H1 (cell line): ENCODE results near the gene IL19. TPM values are rescaled to one million over a fixed set of nuclear protein-coding genes. Genes with fewer than 3 reads are reported as not detected.

ENCODE experiments used
- EZH2 ChIP-seq: fragments of 200-600 bp; sonication (generic); IDR thresholded peaks from 2 replicates; pipeline ENCODE4 v1.7.1; 2012; ENCODE audit warnings: low read depth, mild to moderate bottlenecking, moderate library complexity, low read length, inconsistent platforms; ENCODE audit not compliant: severe bottlenecking
- JUN ChIP-seq: IDR thresholded peaks from 2 replicates; pipeline ENCODE4 v1.6.1; 2011; ENCODE audit warnings: low read depth, mild to moderate bottlenecking, improper control_type of control experiment, low read length
- KDM1A ChIP-seq: fragments of 200-600, 300-600 bp; sonication (generic); IDR thresholded peaks from 2 replicates; pipeline ENCODE4 v1.7.1; 2016; ENCODE audit warnings: mild to moderate bottlenecking, low read length, borderline replicate concordance
- MAFK ChIP-seq: IDR thresholded peaks from 2 replicates; pipeline ENCODE4 v1.6.1; 2012; ENCODE audit warnings: low read depth, mild to moderate bottlenecking, improper control_type of control experiment, low read length
- NRF1 ChIP-seq: IDR thresholded peaks from 2 replicates; pipeline ENCODE4 v1.6.1; 2011; ENCODE audit warnings: mild to moderate bottlenecking, low read depth, low read length, improper control_type of control experiment
- RBBP5 ChIP-seq: IDR thresholded peaks from 2 replicates; pipeline ENCODE4 v1.7.1; 2012; ENCODE audit warnings: low read depth, mild to moderate bottlenecking, inconsistent platforms, low read length, moderate library complexity, borderline replicate concordance
- SIN3A ChIP-seq, 2 experiments: IDR thresholded peaks in 1 of 2; conservative IDR thresholded peaks in 1 of 2; 2 replicates each; pipeline ENCODE4 v1.6.1; 2011 to 2012; ENCODE audit warnings: low read length in 2 of 2, improper control_type of control experiment in 1 of 2, low read depth in 1 of 2, mild to moderate bottlenecking in 1 of 2
- TBP ChIP-seq: IDR thresholded peaks from 2 replicates; pipeline ENCODE4 v1.6.1; 2011; ENCODE audit warnings: low read depth, low read length, improper control_type of control experiment
- TCF12 ChIP-seq: IDR thresholded peaks from 2 replicates; pipeline ENCODE4 v1.6.1; 2011; ENCODE audit warnings: low read depth, mild to moderate bottlenecking, low read length
- polyA plus RNA-seq, 7 experiments: library from polyadenylated mRNA; depleted of rRNA in 3 of 7; stranded (reverse) in 5 of 7; unstranded in 2 of 7; fragments of >200 nt in 5 of 7; fragments of 200-250 nt in 2 of 7; gene quantifications; 1 replicate in 5 of 7; 2 replicates in 1 of 7; 4 replicates in 1 of 7; pipeline versions ENCODE4 v1.2.1 to v1.2.3, GENCODE V29; 2011 to 2013; ENCODE audit warnings: missing spikeins in 2 of 7, mixed read lengths in 2 of 7
- total RNA-seq: library from RNA; stranded (reverse); fragmentation: NEBNext Ultra II Directional; extraction: Animal tissue kit (Norgen Biotek cat#: 25700); gene quantifications from 2 replicates; pipeline ENCODE4 v1.2.1, GENCODE V29; 2021
- TF ChIP-seq, protein P1 (sequence below): fragments of 300-600 bp; sonication (generic); IDR thresholded peaks from 2 replicates; pipeline ENCODE4 v1.7.1; 2012; ENCODE audit warnings: low read length, moderate library complexity, mild to moderate bottlenecking, inconsistent platforms; ENCODE audit not compliant: insufficient replicate concordance
- TF ChIP-seq, protein P2 (sequence below): IDR thresholded peaks from 2 replicates; pipeline ENCODE4 v1.6.1; 2012; ENCODE audit warnings: inconsistent platforms

The IL19 gene
- total and polyA plus RNA-seq, 2 of the 8 experiments (the other 6 are each of a cell fraction or from before 2014, with no cell fraction given), result not detected

DNA sequence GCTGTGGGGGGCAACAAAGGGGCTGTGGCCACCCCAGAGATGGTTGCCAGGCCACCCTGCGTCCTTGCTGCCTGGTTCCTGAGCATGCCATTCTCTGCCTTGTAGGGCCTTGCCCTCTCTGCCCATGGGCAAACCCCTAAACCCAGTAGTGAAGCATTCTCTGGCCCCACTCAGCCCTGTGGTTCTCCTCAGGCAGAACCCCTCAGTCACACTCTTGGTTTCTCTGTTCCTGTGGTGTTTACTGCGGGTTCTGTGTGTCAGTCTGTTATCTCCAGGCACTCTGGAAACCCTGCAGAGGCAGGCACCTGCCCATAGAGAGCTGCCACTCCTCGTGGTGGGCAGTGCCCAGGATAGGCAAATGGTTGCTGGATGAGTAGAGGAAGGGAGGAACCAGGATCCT, 41.1 kb upstream of the IL19 start (continued):
- TF ChIP-seq, protein P1, sequence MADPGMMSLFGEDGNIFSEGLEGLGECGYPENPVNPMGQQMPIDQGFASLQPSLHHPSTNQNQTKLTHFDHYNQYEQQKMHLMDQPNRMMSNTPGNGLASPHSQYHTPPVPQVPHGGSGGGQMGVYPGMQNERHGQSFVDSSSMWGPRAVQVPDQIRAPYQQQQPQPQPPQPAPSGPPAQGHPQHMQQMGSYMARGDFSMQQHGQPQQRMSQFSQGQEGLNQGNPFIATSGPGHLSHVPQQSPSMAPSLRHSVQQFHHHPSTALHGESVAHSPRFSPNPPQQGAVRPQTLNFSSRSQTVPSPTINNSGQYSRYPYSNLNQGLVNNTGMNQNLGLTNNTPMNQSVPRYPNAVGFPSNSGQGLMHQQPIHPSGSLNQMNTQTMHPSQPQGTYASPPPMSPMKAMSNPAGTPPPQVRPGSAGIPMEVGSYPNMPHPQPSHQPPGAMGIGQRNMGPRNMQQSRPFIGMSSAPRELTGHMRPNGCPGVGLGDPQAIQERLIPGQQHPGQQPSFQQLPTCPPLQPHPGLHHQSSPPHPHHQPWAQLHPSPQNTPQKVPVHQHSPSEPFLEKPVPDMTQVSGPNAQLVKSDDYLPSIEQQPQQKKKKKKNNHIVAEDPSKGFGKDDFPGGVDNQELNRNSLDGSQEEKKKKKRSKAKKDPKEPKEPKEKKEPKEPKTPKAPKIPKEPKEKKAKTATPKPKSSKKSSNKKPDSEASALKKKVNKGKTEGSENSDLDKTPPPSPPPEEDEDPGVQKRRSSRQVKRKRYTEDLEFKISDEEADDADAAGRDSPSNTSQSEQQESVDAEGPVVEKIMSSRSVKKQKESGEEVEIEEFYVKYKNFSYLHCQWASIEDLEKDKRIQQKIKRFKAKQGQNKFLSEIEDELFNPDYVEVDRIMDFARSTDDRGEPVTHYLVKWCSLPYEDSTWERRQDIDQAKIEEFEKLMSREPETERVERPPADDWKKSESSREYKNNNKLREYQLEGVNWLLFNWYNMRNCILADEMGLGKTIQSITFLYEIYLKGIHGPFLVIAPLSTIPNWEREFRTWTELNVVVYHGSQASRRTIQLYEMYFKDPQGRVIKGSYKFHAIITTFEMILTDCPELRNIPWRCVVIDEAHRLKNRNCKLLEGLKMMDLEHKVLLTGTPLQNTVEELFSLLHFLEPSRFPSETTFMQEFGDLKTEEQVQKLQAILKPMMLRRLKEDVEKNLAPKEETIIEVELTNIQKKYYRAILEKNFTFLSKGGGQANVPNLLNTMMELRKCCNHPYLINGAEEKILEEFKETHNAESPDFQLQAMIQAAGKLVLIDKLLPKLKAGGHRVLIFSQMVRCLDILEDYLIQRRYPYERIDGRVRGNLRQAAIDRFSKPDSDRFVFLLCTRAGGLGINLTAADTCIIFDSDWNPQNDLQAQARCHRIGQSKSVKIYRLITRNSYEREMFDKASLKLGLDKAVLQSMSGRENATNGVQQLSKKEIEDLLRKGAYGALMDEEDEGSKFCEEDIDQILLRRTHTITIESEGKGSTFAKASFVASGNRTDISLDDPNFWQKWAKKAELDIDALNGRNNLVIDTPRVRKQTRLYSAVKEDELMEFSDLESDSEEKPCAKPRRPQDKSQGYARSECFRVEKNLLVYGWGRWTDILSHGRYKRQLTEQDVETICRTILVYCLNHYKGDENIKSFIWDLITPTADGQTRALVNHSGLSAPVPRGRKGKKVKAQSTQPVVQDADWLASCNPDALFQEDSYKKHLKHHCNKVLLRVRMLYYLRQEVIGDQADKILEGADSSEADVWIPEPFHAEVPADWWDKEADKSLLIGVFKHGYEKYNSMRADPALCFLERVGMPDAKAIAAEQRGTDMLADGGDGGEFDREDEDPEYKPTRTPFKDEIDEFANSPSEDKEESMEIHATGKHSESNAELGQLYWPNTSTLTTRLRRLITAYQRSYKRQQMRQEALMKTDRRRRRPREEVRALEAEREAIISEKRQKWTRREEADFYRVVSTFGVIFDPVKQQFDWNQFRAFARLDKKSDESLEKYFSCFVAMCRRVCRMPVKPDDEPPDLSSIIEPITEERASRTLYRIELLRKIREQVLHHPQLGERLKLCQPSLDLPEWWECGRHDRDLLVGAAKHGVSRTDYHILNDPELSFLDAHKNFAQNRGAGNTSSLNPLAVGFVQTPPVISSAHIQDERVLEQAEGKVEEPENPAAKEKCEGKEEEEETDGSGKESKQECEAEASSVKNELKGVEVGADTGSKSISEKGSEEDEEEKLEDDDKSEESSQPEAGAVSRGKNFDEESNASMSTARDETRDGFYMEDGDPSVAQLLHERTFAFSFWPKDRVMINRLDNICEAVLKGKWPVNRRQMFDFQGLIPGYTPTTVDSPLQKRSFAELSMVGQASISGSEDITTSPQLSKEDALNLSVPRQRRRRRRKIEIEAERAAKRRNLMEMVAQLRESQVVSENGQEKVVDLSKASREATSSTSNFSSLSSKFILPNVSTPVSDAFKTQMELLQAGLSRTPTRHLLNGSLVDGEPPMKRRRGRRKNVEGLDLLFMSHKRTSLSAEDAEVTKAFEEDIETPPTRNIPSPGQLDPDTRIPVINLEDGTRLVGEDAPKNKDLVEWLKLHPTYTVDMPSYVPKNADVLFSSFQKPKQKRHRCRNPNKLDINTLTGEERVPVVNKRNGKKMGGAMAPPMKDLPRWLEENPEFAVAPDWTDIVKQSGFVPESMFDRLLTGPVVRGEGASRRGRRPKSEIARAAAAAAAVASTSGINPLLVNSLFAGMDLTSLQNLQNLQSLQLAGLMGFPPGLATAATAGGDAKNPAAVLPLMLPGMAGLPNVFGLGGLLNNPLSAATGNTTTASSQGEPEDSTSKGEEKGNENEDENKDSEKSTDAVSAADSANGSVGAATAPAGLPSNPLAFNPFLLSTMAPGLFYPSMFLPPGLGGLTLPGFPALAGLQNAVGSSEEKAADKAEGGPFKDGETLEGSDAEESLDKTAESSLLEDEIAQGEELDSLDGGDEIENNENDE, result no peak
- TF ChIP-seq SIN3A (conservative IDR thresholded peaks at IDR 0.05 in 1 of 2, IDR thresholded peaks at IDR 0.05 in 1 of 2; ENCODE audit: low read depth in 1 of 2, low read length in 2 of 2) (no peak), TBP (no peak), MAFK (no peak), TCF12 (no peak), KDM1A (no peak), RBBP5 (no peak), JUN (no peak), EZH2 (no peak), NRF1 (no peak)
- TF ChIP-seq, protein P2, sequence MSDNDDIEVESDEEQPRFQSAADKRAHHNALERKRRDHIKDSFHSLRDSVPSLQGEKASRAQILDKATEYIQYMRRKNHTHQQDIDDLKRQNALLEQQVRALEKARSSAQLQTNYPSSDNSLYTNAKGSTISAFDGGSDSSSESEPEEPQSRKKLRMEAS, result no peak
- TF ChIP-seq, all 59 proteins: peak for 0
